ENCODE data around the gene FARP1.

- TF ChIP-seq CHD4 (IDR thresholded peaks at IDR 0.05; ENCODE audit: borderline replicate concordance, low read length) (no peak), GRHL1 (CRISPR knock-in tag; conservative IDR thresholded peaks at IDR 0.05) (no peak), RXRA (CRISPR knock-in tag; IDR thresholded peaks at IDR 0.05) (no peak), ZNF350 (CRISPR knock-in tag; IDR thresholded peaks at IDR 0.05; ENCODE audit: borderline replicate concordance, low read depth) (no peak), JUND (CRISPR knock-in tag; IDR thresholded peaks at IDR 0.05) (no peak), POLR2AphosphoS5 (IDR thresholded peaks at IDR 0.05; ENCODE audit: low read depth, low read length) (no peak), MAZ (IDR thresholded peaks at IDR 0.05; ENCODE audit: borderline replicate concordance, low read depth, low read length) (no peak), MAZ (CRISPR knock-in tag; IDR thresholded peaks at IDR 0.05; ENCODE audit: low read depth) (no peak), KLF12 (CRISPR knock-in tag; IDR thresholded peaks at IDR 0.05; ENCODE audit: borderline replicate concordance) (no peak), TMF1 (CRISPR knock-in tag; IDR thresholded peaks at IDR 0.05; ENCODE audit: low read depth) (no peak), TEAD2 (CRISPR knock-in tag; IDR thresholded peaks at IDR 0.05) (no peak)
Observed at GRCh38 chr13:98332222-98332621, 189.3 kb downstream of the FARP1 start.

Data from HepG2 (cell line).